Epidermal melanocyte (primary cell): Measurements from ENCODE around the gene APLP2.
"Not testable (repeated sequence)": the region's sequence is repeated elsewhere in the genome, so short reads cannot be mapped to it uniquely, and the experiment has no call there.

Experiments used
- DNase-seq: peaks from one replicate; pipeline ENCODE4 v3.0.0; 2011; ENCODE audit warnings: low spot score; ENCODE audit not compliant: insufficient read length

The APLP2 gene

GRCh38 chr11:130170345-130170744 lies 100.7 kb downstream of the APLP2 start:
- DNase-seq: no peak

- no peak for DNase-seq
Observed at GRCh38 chr11:130171534-130171933, 101.8 kb downstream of the APLP2 start.

- not testable (repeated sequence) for DNase-seq
Observed at GRCh38 chr11:130172001-130172400, 102.3 kb downstream of the APLP2 start.

GRCh38 chr11:130174642-130175041 lies 104.9 kb downstream of the APLP2 start:
- no peak for DNase-seq

GRCh38 chr11:130175898-130176297 lies 106.2 kb downstream of the APLP2 start:
- no peak for DNase-seq

GRCh38 chr11:130177782-130178181 lies 108.1 kb downstream of the APLP2 start:
- DNase-seq: no peak

- DNase-seq: no peak
Observed at GRCh38 chr11:130178441-130179339, 109.0 kb downstream of the APLP2 start.

GRCh38 chr11:130179396-130180306 lies 110.0 kb downstream of the APLP2 start:
- DNase-seq: no peak

GRCh38 chr11:130180491-130180890 lies 110.8 kb downstream of the APLP2 start:
- DNase-seq: no peak

GRCh38 chr11:130180896-130181294 lies 111.2 kb downstream of the APLP2 start:
- DNase-seq: no peak

GRCh38 chr11:130181295-130182272 lies 111.9 kb downstream of the APLP2 start:
- no peak for DNase-seq

- no peak for DNase-seq
Observed at GRCh38 chr11:130183878-130184610, 114.3 kb downstream of the APLP2 start.

GRCh38 chr11:130187096-130187495 lies 117.4 kb downstream of the APLP2 start:
- no peak for DNase-seq

- DNase-seq: no peak
Observed at GRCh38 chr11:130188047-130188446, 118.4 kb downstream of the APLP2 start.

GRCh38 chr11:130188585-130189347 lies 119.1 kb downstream of the APLP2 start:
- DNase-seq: no peak

GRCh38 chr11:130189492-130190210 lies 120.0 kb downstream of the APLP2 start:
- DNase-seq: no peak

- no peak for DNase-seq
Observed at GRCh38 chr11:130190371-130190881, 120.7 kb downstream of the APLP2 start.

- DNase-seq: no peak
Observed at GRCh38 chr11:130191896-130192295, 122.2 kb downstream of the APLP2 start.

- no peak for DNase-seq
Observed at GRCh38 chr11:130192845-130193267, 123.2 kb downstream of the APLP2 start.
